Stimulated activated naive CD8-positive, alpha-beta T cell treated with anti-CD3 and anti-CD28 coated beads, Interleukin-15, amount 100 ng/mL, for 72 hours (primary cell): ENCODE results near the gene RBM47.

Experiments
- ATAC-seq: fragments of 150-1000 bp; cut with Tn5 transposase; 2 replicates; pipeline ENCODE4 v1.10.0; 2021; ENCODE audit warnings: mild to moderate bottlenecking, moderate library complexity
- DNase-seq, 2 donors: peaks; one replicate each; pipeline ENCODE4 v3.0.0; 2021 to 2022
- H3K27ac Mint-ChIP-seq, 2 donors: one replicate each; pipeline ENCODE4 v1.8.0; 2022; ENCODE audit warnings: mild to moderate bottlenecking in 2 of 2, mixed read lengths in 2 of 2, moderate library complexity in 2 of 2
- H3K27me3 Mint-ChIP-seq: one replicate; pipeline ENCODE4 v1.8.0; 2022; ENCODE audit warnings: mixed read lengths
- H3K4me1 Mint-ChIP-seq: one replicate; pipeline ENCODE4 v1.8.0; 2022; ENCODE audit warnings: mild to moderate bottlenecking, mixed read lengths
- H3K4me3 Mint-ChIP-seq, 2 donors: one replicate each; pipeline ENCODE4 v1.8.0; 2022; ENCODE audit warnings: mild to moderate bottlenecking in 2 of 2, mixed read lengths in 2 of 2, moderate library complexity in 1 of 2
- H3K9me3 Mint-ChIP-seq, 2 donors: one replicate each; pipeline ENCODE4 v1.8.0; 2022; ENCODE audit warnings: mixed read lengths in 2 of 2

The RBM47 gene

DNA sequence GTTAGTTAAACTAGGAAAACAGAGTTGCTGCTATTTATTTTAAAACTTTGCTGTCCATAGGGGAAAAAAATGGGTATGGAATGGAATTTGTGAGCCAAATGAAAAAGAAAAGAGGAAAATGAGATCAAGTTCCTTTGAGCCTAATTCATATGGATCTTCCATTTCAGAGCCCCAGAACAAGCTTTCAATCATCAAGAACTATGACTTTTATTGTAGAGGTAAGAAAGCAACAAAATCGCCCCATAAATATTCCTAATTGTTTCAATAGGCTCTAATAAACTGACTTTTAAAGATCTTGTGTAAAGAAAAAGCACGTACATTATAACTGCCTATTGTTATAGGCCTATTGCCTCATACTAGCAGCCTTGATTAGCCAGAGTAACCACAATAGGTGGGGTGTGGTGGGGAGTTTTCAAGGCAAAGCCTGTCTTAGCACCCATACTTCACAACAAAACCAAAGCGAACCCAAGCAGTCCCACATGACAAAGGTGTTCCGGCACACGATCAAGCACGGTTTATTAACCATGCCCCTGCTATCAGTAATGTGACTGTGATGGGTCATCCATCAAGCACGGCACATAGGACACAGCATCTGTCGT, 44.4 kb downstream of the RBM47 start:
- no peaks in the 10 kb centered on the region for H3K9me3 Mint-ChIP-seq
- no peak overlapping the region for H3K4me3 Mint-ChIP-seq
- peaks cover 26% of the 10 kb centered on the region for H3K27me3 Mint-ChIP-seq
- no peak overlapping the region for H3K27ac Mint-ChIP-seq
- DNase-seq = no peak
- no peaks in the 10 kb centered on the region for H3K4me1 Mint-ChIP-seq
- ATAC-seq = no peak

- Mint-ChIP-seq H3K27me3 (peaks cover 26% of the 10 kb centered on the region), H3K27ac (no peak overlapping the region), H3K4me1 (no peaks in the 10 kb centered on the region), H3K4me3 (no peak overlapping the region), H3K9me3 (no peaks in the 10 kb centered on the region)
- ATAC-seq (no peak), DNase-seq (no peak)
Measured at GRCh38 chr4:40584517-40585141, 45.0 kb downstream of the RBM47 start.

DNA sequence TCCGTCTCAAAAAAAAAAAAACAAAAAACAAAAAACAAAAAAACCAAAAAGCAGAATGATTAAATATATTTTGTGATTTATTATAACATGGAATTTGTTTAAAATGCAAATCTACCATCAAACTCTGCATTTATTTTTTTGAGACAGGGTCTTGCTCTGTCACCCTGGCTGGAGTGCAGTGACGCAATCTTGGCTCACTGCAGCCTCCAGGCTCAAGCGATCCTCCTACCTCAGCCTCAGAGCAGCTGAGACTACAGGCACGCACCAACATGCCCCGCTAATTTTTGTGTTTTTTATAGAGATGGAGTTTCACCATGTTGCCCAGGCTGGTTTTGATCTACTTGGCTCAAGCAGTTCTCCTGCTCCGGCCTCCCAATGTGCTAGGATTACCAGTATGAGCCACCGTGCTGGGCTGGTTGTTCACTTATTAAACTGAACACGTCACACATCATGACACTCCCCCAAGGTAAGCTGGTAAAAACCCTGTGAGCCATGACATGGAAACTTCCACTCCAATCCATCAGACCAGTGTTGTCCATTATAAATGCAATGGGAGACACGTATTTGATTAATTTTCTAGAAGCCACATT, 45.7 kb downstream of the RBM47 start:
- Mint-ChIP-seq H3K27me3 (peaks cover 26% of the 10 kb centered on the region), H3K4me1 (no peaks in the 10 kb centered on the region), H3K27ac (no peak overlapping the region), H3K9me3 (no peaks in the 10 kb centered on the region), H3K4me3 (no peak overlapping the region)
- ATAC-seq (no peak), DNase-seq (no peak)

DNA sequence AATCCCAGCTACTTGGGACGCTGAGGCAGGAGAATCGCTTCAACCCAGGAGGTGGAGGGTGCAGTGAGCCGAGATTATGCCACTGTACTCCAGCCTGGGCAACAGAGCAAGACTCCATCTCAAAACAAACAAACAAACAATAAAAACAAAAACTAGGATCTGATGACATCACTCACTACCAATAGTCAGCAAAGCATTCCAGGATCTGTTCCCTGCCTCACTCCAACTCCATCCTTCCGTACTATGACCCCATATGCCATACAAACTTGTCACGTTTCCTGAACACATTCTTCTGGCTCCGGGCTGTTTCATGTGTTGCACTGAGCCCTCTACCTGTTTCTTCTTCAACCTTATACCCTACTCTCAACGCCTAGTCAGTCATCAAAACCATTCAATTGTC, 47.3 kb downstream of the RBM47 start:
- no peak for DNase-seq
- H3K27me3 Mint-ChIP-seq = peaks cover 25% of the 10 kb centered on the region
- ATAC-seq = no peak
- peaks cover 3% of the 10 kb centered on the region for H3K4me1 Mint-ChIP-seq
- H3K27ac Mint-ChIP-seq = peak overlapping the region in 1 of 2 donors; percentile 81
- H3K9me3 Mint-ChIP-seq = no peaks in the 10 kb centered on the region
- no peak overlapping the region for H3K4me3 Mint-ChIP-seq

- peak overlapping the region in 1 of 2 donors; percentile 1 for H3K27ac Mint-ChIP-seq
- H3K4me1 Mint-ChIP-seq = peaks cover 12% of the 10 kb centered on the region
- H3K4me3 Mint-ChIP-seq = no peak overlapping the region
- DNase-seq = no peak
- no peaks in the 10 kb centered on the region for H3K9me3 Mint-ChIP-seq
- no peak for ATAC-seq
- H3K27me3 Mint-ChIP-seq = peaks cover 16% of the 10 kb centered on the region
Measured at GRCh38 chr4:40581254-40582140, 48.2 kb downstream of the RBM47 start.

- Mint-ChIP-seq H3K4me3 (no peak overlapping the region), H3K27ac (no peak overlapping the region), H3K9me3 (no peaks in the 10 kb centered on the region), H3K27me3 (peaks cover 9% of the 10 kb centered on the region), H3K4me1 (peaks cover 18% of the 10 kb centered on the region)
- DNase-seq = no peak
- no peak for ATAC-seq
Measured at GRCh38 chr4:40579983-40580382, 49.7 kb downstream of the RBM47 start.

DNA sequence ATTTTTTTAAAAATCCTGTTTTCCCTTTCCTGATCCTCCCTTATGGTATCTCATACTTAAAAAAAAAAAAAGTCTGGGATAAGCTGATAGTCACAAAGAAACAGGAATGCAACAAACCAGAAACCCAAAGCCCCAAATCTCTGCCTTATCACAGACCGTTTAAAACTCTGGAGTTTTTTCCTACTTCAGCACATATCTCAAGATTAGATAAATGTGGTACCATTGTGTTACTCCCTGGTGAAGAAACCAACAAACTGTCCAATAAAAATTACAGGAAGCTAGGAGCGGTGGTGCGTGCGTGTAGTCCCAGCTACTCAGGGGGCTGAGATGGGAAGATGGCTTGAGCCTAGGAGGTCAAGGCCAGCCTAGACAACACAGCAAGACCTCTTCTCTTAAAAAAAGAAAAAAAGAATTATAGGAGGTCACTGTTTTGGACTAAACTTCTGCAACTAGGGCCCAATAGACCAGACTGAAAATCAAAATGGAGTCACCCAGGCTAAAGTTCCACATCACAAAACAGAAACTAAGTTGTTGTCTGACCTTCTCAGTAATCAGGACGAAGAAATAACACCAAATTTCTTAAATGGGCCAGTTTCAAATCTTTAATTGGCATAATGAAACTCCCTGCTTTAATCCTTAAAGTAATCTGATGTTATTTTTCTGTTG, 51.9 kb downstream of the RBM47 start:
- no peaks in the 10 kb centered on the region for H3K9me3 Mint-ChIP-seq
- ATAC-seq (no peak), DNase-seq (no peak)
- H3K27ac Mint-ChIP-seq = peak overlapping the region in 1 of 2 donors; percentile 7
- H3K4me1 Mint-ChIP-seq = peaks cover 25% of the 10 kb centered on the region
- H3K27me3 Mint-ChIP-seq = peaks cover 6% of the 10 kb centered on the region
- H3K4me3 Mint-ChIP-seq = no peak overlapping the region

- DNase-seq (no peak), ATAC-seq (peak; percentile 40)
- Mint-ChIP-seq H3K27ac (peak overlapping the region in 1 of 2 donors; percentile 86), H3K9me3 (no peaks in the 10 kb centered on the region), H3K4me3 (no peak overlapping the region), H3K27me3 (no peaks in the 10 kb centered on the region), H3K4me1 (peaks cover 25% of the 10 kb centered on the region)
Measured at GRCh38 chr4:40576651-40577480, 52.8 kb downstream of the RBM47 start.

DNA sequence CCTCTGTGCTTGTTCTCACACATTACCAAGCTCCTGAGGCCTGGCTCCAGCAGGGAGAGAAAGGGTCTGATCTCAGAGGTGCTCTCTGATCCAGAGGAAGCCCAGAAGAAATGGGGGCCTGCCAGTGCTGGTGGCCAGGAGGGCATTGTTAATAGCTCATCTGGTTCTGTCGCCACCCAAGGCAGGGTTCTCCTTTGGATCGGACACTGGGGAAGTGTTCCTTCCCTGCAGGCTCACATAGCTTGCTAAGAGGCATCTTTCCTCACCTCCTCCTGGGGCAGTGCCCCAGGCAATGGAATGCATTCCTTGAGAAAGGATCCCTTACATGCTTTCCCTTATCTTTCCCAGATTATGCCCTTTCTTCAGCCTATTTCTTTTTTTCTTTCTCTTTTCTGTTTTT, 53.8 kb downstream of the RBM47 start:
- Mint-ChIP-seq H3K9me3 (no peaks in the 10 kb centered on the region), H3K4me3 (no peak overlapping the region), H3K27me3 (no peaks in the 10 kb centered on the region), H3K27ac (no peak overlapping the region), H3K4me1 (peaks cover 25% of the 10 kb centered on the region)
- DNase-seq (no peak), ATAC-seq (no peak)

DNA sequence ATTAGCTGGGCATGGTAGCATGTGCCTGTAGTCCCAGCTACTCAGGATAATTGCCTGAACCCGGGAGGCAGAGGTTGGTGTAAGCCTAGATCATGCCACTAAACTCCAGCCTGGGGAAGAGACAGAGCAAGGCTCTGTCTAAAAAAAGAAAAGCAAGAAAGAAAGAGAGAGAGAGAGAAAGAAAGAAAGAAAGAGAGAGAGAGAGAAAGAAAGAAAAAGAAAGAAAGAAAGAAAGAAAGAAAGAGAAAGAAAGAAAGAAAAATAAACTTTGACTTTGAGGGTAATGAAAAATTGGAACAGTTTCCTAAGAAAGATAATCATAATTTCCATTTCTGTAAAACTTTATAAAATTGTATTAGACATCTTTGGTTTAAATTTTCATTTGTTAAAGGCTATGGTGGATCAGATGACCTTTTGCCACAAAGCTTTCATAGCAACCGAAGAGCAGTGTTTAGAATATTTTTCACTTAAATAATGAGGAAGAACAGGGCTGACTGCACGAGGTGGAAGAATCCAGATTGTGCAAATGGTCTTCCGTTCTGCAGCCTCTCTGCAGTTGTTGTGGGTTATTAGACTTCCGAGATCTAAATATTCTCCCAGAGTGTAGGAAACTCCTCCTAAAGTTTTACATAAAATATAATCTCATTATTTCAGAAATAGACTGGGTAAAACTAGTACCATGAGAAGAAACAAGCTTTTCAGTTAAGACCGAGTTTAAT, 55.9 kb downstream of the RBM47 start:
- Mint-ChIP-seq H3K9me3 (no peaks in the 10 kb centered on the region), H3K27ac (peak overlapping the region in 1 of 2 donors; percentile 79), H3K4me1 (peaks cover 25% of the 10 kb centered on the region), H3K4me3 (peak overlapping the region; percentile 27 to 42), H3K27me3 (no peaks in the 10 kb centered on the region)
- DNase-seq = no peak
- ATAC-seq = no peak

- ATAC-seq (no peak), DNase-seq (no peak)
- H3K4me3 Mint-ChIP-seq = no peak overlapping the region
- H3K27me3 Mint-ChIP-seq = no peaks in the 10 kb centered on the region
- H3K9me3 Mint-ChIP-seq = no peaks in the 10 kb centered on the region
- H3K27ac Mint-ChIP-seq = no peak overlapping the region
- peaks cover 25% of the 10 kb centered on the region for H3K4me1 Mint-ChIP-seq
Measured at GRCh38 chr4:40572692-40573310, 56.9 kb downstream of the RBM47 start.

DNA sequence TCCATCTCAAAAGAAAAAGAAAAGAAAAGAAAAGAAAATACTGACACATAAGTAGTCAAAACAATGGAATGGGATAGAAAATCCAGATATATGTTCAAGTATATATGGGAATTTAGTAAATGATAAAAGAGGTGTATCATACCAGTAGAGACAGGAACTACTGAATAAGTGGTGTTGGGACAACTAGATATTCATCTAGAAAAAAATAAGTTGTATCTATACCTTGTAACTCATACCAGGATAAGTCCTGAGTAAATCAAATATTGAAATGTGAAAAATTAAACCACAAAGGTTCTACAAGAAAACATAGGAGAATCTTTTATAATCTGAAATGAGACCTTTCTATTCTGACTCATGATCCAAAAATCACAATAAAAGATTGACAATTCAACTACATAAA, 58.5 kb downstream of the RBM47 start:
- DNase-seq (no peak), ATAC-seq (no peak)
- Mint-ChIP-seq H3K4me3 (no peak overlapping the region), H3K27ac (no peak overlapping the region), H3K27me3 (no peaks in the 10 kb centered on the region), H3K4me1 (peaks cover 10% of the 10 kb centered on the region), H3K9me3 (no peaks in the 10 kb centered on the region)

DNA sequence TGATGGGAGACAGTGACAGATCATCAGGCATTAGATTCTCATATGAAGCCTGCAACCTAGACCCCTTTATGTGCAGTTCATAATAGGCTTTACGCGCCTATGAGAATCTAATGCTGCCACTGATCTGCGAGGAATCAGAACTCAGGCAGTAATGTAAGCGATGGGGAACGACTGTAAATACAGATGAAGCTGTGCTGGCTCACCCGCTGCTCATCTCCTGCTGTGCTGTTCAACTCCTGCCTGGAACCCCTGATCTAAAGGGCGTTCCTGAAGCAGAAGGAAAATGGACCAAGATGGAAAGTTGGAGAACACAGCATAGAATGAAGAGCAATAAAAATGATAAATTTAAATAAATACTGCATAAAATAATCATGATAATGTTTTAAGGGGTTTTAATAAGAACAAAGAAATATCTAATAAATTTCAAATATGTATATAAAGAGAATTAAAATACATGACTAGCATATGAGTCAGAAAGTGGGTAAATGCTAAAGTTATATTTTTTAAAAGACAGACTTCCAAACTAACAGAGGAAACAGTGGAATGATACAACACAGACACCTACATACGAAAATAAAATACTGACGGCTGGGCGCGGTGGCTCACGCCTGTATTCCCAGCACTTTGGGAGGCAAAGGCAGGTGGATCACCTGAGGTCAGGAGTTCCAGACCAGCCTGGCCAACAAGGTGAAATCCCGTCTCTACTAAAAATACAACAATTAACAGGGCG, 59.2 kb downstream of the RBM47 start:
- peaks cover 7% of the 10 kb centered on the region for H3K4me1 Mint-ChIP-seq
- H3K4me3 Mint-ChIP-seq = no peak overlapping the region
- no peak overlapping the region for H3K27ac Mint-ChIP-seq
- H3K9me3 Mint-ChIP-seq = no peaks in the 10 kb centered on the region
- no peak for ATAC-seq
- no peaks in the 10 kb centered on the region for H3K27me3 Mint-ChIP-seq
- no peak for DNase-seq
